GM15510 (cell line): Measurements from ENCODE around the gene NPR1.

Source experiments
- POLR2A ChIP-seq: IDR thresholded peaks from 3 replicates; pipeline ENCODE4 v1.6.1; 2011; ENCODE audit warnings: borderline replicate concordance; ENCODE audit not compliant: insufficient read length; ENCODE audit errors: extremely low read depth

The NPR1 gene

DNA sequence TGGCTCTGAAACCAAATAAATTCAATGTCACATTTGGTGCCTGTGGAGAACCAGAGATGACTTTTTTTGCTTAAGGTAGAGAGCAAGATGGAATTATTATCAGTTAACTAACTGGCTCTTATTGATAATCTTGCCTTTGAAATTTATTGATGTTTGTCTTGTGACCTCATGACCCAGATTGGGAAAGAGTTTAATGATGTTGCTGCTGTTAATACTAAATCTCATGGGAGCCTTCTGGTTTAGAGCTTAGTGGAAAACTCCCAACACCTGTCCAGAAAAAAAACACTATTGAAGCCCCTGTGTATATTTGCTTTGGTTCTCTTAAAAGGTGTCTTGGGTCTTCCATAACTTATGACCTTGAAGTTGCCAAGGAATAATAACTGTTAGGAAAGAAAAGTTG, 34.7 kb upstream of the NPR1 start:
- no peak for TF ChIP-seq POLR2A

DNA sequence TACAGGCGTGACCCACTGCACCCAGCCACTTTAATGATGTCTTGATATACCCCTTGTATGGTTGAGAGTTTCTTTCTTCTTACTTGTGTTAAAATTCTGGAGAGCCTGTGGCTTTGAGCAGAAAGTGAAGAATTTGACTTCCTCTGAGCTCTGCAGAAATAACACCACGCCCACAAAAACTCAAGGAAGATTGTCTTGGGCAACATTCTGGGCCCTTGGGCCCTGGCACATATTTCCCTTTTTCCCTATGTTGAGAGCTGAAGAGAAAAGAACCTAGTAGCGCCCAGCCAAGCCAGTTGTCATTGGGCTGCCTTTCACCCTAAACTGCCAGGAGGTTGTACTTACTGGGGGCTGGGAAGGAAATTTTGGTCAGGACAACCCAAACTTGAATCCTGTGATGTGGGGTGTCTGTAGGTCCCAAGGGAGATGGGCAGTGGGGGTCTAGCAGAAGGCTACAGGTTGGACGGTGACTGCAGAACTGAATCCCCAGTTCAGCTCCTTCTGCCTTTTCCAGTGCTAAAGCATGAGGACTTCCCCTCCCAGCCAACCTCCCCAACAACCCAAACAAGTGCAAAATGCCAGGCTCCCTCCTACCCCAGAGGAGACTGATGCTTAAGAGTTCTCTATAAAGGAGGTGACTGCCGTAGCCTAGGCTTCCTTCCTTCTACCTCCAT, 31.7 kb upstream of the NPR1 start:
- TF ChIP-seq POLR2A: no peak

DNA sequence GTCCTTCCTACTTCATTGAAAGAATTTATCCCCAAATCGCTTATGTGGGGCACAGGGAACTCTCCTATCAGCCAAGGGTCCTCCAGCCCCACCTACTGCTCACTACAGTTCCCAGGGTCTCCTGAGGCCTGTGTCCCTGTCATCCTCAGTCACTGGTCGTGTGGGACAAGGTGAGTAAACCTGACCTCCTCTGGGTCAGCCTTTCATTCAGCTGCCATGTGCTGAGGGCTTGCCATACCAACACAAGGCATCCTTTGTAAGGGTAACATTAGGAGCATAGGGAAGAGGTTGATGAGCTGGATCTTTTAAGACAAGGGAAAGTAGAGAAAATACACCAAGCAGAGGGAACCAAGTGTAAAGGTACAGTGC, 31.2 kb upstream of the NPR1 start:
- no peak for TF ChIP-seq POLR2A

DNA sequence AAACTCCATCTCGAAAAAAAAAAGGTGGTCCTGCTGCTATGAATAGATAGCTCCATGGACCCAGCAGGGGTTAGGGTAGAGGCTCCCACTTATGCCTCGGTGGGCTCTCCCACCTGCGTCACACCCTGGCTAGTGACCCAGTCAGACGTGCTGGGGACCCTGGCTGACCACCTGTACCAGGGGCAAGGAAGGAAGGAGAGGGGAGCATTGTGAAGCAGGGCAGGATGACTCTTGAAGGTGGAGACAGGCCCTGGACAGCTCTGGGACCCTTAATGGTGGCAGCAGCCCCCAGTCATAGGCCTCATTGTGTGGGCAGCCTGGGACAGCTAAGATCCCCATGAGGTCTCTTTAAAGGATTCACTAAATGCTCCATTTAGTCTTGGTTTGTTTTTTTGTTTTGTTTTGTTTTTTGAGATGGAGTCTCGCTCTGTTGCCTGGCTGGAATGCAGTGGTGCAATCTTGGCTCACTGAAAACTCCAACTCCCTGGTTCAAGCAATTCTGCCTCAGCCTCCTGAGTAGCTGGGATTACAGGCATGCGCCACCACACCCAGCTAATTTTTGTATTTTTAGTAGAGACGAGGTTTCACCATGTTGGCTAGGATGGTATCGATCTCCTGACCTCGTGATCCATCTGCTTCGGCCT, 30.4 kb upstream of the NPR1 start:
- TF ChIP-seq POLR2A: no peak

DNA sequence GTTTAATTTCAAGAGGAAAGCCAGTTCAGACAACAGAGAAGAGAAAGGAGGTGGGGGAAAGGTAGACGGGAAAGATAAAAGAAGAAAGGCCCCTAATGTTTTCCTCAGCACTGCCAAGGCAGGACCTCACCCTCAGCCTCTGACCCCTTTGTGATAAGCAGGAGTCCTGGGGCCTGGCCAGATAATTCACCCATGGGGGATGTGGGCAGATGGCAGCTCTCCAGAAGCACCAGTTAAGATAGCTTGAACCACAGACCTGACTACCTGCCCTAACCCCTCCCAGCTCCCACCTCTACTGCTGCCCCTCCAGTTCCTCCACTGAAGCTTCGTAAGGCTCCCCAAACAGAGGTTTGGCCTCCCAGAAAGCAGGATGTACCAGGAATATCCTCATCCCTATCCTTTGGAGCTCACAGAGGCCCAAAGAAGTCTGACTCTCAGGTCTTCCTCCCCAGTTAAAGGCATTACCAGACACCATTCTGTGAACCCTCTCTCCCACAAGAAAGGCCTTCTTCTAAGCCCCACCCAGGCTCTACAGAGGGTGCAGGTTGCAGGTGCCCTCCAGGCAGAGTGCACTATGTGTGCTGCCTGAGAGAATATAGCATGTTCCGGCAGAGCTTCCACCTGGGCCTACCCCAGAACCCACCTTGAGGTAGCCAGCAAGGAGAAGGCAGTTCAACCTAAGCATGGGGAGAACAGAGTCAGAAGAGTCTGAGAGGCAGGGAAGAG, 29.2 kb upstream of the NPR1 start:
- TF ChIP-seq POLR2A: no peak

DNA sequence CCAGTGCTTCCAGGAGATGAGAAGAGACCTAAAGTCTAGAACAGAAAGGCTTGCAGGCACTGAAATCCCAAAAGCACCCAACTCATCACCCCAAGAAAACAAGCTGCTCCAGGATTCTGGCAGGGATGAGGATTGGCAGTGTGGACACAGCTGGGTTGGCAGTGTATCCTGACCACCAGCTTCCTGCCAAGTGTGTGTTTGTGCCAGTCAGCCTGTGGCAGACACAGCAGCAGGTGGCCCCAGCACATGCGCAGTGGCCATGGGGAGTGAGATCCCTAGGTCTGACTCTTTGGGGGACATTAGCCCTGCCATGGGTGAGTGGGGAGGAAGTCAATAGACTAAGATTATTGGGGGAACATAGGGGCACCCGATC, 28.6 kb upstream of the NPR1 start:
- no peak for TF ChIP-seq POLR2A

DNA sequence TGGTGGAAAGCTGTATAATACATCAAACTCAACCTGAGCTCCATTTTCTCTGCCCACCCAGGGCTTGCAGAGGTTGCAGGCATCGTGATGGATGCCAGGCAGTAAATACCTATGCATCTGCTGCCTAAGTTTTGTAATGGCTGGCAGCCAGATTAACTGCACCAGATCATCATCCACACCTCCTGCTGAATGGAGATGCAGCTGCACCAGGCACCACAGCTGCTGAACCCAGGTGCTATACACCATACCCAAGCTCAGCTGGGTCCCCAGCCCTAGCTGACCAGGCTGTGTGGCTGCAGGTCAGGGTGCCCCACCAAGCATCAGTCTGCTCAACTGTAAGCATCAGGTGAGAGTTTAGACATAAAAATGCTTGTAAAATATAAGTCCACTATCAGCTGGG, 26.7 kb upstream of the NPR1 start:
- TF ChIP-seq POLR2A: no peak

DNA sequence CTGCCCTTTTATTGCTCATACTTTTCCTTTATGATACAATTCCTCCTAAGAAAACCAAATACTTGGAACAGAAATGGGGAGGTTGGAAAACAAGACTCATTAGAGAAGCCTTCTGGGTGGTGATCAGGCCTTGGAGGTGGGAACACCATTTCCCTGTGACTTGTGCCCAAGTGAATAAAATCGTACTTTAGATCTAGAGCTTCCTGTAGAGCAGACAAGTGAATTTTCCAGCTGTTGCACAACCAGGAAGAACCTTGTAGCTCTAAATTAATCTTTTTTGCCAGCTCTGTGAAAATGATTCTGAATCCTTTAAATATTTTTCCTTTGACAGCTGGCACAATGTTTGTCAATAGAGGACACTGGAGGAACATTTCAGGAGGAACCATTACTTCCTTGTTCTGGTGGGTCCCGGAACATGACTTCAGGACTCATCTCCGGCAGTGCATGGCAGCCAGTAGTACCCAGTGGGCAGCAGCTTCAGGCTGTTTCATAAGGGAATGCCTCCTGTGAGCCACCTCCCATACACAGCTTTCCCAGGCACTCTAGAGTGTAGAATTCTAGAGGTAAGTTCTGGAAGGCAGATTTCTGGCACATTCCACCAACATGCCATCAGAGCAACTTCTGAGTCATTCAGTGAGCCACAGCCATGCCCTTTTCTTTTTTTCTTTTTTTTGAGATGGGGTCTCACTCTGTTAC, 25.5 kb upstream of the NPR1 start:
- no peak for TF ChIP-seq POLR2A

DNA sequence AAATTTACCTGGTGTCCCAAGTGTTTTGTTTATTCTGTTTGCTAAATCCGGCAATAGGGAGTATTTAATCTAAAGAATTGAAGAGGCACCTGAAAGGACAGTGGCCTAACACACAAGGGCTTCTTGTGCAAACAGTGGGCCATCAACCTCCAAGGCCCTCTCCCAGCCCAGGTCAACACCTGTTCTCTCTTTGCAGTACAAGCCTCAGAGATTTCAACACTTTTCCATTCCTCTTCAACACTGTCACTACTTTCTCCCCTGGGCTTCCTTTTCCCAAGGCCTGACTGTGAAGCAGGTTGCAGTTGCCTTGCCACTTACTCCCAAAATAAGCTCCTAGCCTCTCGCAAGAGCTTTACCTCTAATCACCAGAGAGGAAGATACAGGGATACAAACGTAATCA, 23.2 kb upstream of the NPR1 start:
- no peak for TF ChIP-seq POLR2A

DNA sequence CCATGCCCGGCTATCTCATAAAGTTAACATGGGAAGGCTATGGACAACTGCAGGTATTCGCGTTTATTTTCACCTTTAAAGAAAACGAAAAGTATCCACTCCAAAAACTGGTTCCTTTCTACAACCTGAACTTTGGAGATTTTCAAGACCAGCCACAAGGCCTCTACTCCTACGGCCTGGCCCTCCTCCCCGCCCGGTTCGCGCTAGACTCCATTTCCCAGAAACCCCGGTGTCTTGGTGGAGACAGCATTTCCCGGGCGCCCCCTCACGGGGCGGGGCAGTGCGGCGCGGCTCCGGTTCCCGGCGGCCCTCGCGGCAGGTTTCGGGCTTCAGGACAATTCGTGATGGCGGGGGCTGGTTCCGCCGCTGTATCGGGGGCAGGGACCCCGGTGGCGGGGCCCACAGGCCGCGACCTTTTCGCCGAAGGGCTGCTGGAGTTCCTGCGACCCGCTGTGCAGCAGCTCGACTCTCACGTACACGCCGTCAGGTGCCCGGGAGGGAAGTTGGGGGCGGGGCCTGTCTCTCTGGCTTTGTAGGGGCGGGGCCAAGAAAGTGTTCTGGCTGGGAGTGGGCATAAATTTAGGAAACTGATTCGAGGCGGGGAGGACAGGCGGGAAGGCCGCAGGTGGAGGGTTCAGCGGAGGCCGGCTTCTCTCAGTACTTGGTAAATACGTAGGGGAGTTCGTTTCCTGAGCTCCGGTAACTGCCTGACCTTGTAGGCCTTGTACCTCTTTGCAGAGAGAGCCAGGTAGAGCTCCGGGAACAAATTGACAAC, 19.9 kb upstream of the NPR1 start, which contains the start of gene SNAPIN:
Gene SNAPIN, plus strand, starts transcription at position 304 of the 775 bp plus-strand sequence. Its CDS starts 41 bp downstream, at position 345.
- peak; percentile 92 for TF ChIP-seq POLR2A

DNA sequence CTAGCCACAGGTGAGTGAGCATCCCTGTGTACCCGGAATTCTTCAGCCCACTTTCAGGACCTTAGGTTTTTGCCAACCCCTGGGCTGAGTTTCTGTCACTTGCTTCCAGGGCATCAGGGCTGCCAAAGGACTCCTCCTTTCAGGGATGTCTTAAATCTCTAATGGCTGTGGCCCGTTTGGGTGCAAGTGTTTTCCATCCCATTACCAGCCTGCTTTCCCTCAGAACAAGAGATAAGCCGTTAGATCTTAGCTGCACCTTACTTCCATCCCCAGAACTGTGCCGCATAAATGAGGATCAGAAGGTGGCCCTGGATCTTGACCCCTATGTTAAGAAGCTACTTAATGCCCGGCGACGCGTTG, 19.3 kb upstream of the NPR1 start:
- TF ChIP-seq POLR2A: no peak

DNA sequence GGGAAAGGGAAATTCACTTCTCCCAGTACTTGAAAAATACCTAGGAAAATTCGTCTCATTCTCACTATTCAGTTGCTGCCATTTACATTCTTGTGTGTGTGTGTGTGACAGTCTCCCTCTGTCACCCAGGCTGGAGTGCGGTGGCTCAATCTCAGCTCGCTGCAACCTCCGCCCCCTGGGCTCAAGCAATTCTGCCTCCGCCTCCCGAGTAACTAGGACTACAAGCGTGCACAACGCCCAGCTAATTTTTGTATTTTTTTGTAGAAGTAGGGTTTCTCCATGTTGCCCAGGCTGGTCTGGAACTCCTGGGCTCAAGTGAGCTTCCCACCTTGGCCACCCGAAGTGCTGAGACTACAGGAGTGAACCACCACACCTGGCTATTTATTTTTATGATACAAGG, 18.8 kb upstream of the NPR1 start:
- TF ChIP-seq POLR2A: no peak

DNA sequence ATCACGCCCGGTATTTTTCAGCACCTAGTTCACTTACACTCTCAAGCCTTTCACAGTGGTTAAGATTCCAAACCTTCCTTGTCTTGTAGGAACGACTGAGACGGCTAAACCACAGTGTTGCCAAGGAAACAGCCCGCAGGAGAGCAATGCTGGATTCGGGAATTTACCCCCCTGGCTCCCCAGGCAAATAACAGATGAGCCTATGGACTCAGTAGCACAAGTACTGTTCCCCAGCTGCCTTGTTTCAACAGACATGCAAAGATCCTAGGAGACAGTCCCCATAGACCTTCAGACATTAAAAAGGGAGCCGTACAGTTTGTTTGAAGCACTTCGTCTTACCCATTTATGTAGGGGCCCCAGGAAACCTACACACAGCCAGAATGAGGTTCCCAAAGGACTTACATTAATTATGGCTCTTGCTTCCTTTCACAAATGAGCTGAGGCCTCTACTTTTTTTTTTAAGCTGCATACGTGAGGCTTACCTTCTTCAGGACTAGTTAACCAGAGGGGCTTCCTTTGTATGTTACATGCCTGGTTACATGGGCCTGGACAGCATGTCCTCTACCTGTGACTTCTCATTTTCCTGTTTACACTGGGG, 17.3 kb upstream of the NPR1 start:
- TF ChIP-seq POLR2A: no peak

DNA sequence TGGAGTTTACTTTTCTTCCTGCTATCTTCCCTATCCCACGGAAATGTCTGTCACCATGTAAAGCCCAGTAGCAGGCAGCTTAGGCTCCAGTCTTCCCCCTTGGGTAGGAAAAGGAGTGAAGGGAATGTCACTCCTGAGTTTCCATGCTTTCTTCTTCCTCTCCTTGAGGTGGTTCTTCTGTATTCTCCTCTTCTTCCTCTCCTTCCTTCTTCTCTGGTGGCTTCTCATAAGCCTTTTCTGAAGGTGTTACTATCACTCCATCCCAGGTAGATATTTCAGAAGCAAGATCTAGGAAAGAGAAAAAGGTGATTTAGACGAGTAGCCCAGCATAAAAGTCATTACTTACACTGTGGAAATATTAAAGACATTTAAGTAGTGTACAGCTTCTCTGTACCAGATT, 16.2 kb upstream of the NPR1 start:
- TF ChIP-seq POLR2A: no peak
